Mesenchymal stem cell (in vitro differentiated cells and primary cell): ENCODE results near the gene ISCA1.

ENCODE experiments used
- DNase-seq: peaks from one replicate; pipeline ENCODE4 v3.0.0-alpha.2; 2013
- H2AFZ ChIP-seq: one replicate; pipeline ENCODE4 v1.6.1; 2013; ENCODE audit warnings: low read depth, mild to moderate bottlenecking, control low read depth, inconsistent platforms, low read length, moderate library complexity
- H2AK5ac ChIP-seq: 2 replicates; pipeline ENCODE4 v1.6.1; 2013; ENCODE audit warnings: low read length, moderate library complexity, mild to moderate bottlenecking, inconsistent platforms; ENCODE audit not compliant: severe bottlenecking
- H2BK120ac ChIP-seq: one replicate; pipeline ENCODE4 v1.6.1; 2013; ENCODE audit warnings: low read depth, mild to moderate bottlenecking, inconsistent platforms, low read length, moderate library complexity
- H2BK12ac ChIP-seq, 2 experiments: one replicate each; pipeline ENCODE4 v1.6.1; 2013; ENCODE audit warnings: inconsistent platforms in 2 of 2, low read length in 2 of 2, mild to moderate bottlenecking in 2 of 2, moderate library complexity in 2 of 2, control low read depth in 1 of 2
- H2BK15ac ChIP-seq: one replicate; pipeline ENCODE4 v1.6.1; 2013; ENCODE audit warnings: mild to moderate bottlenecking, low read depth, inconsistent platforms; ENCODE audit not compliant: poor library complexity, severe bottlenecking
- H2BK5ac ChIP-seq: 2 replicates; pipeline ENCODE4 v1.6.1; 2013; ENCODE audit warnings: low read depth, mild to moderate bottlenecking, low read length, control low read depth, inconsistent platforms; ENCODE audit not compliant: poor library complexity, severe bottlenecking
- H3K14ac ChIP-seq, 2 experiments: one replicate each; pipeline ENCODE4 v1.6.1; 2013; ENCODE audit warnings: inconsistent platforms in 2 of 2, low read length in 2 of 2, control low read depth in 1 of 2, mild to moderate bottlenecking in 1 of 2, moderate library complexity in 1 of 2
- H3K18ac ChIP-seq, 2 experiments: one replicate each; pipeline ENCODE4 v1.6.1; 2013; ENCODE audit warnings: inconsistent platforms in 2 of 2, low read length in 2 of 2, control low read depth in 1 of 2, low read depth in 1 of 2, mild to moderate bottlenecking in 1 of 2
- H3K23ac ChIP-seq, 2 experiments: one replicate each; pipeline ENCODE4 v1.6.1; 2013; ENCODE audit warnings: inconsistent platforms in 2 of 2, low read length in 2 of 2, mild to moderate bottlenecking in 2 of 2, moderate library complexity in 2 of 2, control low read depth in 1 of 2
- H3K27ac ChIP-seq: 2 replicates; pipeline ENCODE4 v1.5.1; 2013; ENCODE audit warnings: mild to moderate bottlenecking, moderate library complexity, low read length, control low read depth, inconsistent platforms; ENCODE audit not compliant: poor library complexity, severe bottlenecking
- H3K27me3 ChIP-seq, 2 experiments: 2 replicates each; pipeline versions ENCODE4 v1.6.1 to v1.7.0; 2013; ENCODE audit warnings: low read length in 2 of 2, mild to moderate bottlenecking in 2 of 2, moderate library complexity in 2 of 2, control low read depth in 1 of 2, inconsistent platforms in 1 of 2; ENCODE audit not compliant: control insufficient read depth in 1 of 2, insufficient read depth in 1 of 2
- H3K36me3 ChIP-seq, 2 experiments: 2 replicates each; pipeline versions ENCODE4 v1.6.1 to v1.7.0; 2013; ENCODE audit warnings: low read length in 2 of 2, control low read depth in 1 of 2, inconsistent platforms in 1 of 2, low read depth in 1 of 2, mild to moderate bottlenecking in 1 of 2; ENCODE audit not compliant: insufficient read depth in 2 of 2, control insufficient read depth in 1 of 2
- H3K4ac ChIP-seq, 2 experiments: one replicate each; pipeline ENCODE4 v1.6.1; 2013; ENCODE audit warnings: inconsistent platforms in 2 of 2, low read length in 2 of 2, mild to moderate bottlenecking in 2 of 2, moderate library complexity in 2 of 2, control low read depth in 1 of 2, low read depth in 1 of 2
- H3K4me1 ChIP-seq: 2 replicates; pipeline ENCODE4 v1.6.1; 2013; ENCODE audit warnings: low read depth, low read length, control low read depth; ENCODE audit not compliant: control insufficient read depth, insufficient read depth
- H3K4me2 ChIP-seq: 2 replicates; pipeline ENCODE4 v1.6.1; 2013; ENCODE audit warnings: low read length, mild to moderate bottlenecking, inconsistent platforms; ENCODE audit not compliant: poor library complexity, severe bottlenecking
- H3K4me3 ChIP-seq, 2 experiments: 2 replicates each; pipeline versions ENCODE4 v1.5.1 to v1.7.0; 2013; ENCODE audit warnings: low read length in 2 of 2, mild to moderate bottlenecking in 2 of 2, control low read depth in 1 of 2, low read depth in 1 of 2; ENCODE audit not compliant: insufficient read depth in 1 of 2
- H3K79me1 ChIP-seq: replicated peaks from 2 replicates; pipeline ENCODE4 v1.6.1; 2013; ENCODE audit warnings: mild to moderate bottlenecking, control low read depth, low read length, inconsistent platforms; ENCODE audit not compliant: poor library complexity, severe bottlenecking
- H3K9ac ChIP-seq: 2 replicates; pipeline ENCODE4 v1.7.0; 2013; ENCODE audit warnings: mild to moderate bottlenecking, low read length, moderate library complexity
- H3K9me3 ChIP-seq: 2 replicates; pipeline ENCODE4 v1.7.0; 2013; ENCODE audit warnings: mild to moderate bottlenecking, low read length; ENCODE audit not compliant: control insufficient read depth
- H4K8ac ChIP-seq: one replicate; pipeline ENCODE4 v1.6.1; 2013; ENCODE audit warnings: inconsistent platforms, mild to moderate bottlenecking, low read length, moderate library complexity
- H4K91ac ChIP-seq: one replicate; pipeline ENCODE4 v1.6.1; 2013; ENCODE audit warnings: mild to moderate bottlenecking, low read length, inconsistent platforms
- WGBS: methylation state at CpG from one replicate; pipeline ENCODE4 v1.1.7; 2013; ENCODE audit warnings: mixed read lengths; 5-methylcytosine and 5-hydroxymethylcytosine counted together

The ISCA1 gene

DNA sequence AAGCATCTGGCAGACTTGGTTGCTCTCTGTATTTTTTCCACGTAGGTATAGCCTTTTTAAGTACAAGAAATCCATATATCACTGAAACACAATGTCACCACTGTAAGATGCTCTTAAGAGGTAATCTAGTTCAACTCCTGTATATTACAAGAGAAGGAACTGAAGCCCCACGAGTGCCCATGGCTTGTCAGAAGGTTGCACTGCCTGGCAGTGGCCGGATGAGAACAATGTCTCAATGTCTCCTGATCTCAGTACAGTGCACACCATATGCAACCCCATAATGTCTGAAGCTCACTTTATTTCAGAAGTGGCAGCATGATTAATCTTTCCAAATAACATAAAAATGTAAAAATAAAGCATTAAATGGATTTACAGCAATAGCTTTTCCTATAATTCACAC lies 44.2 kb upstream of the ISCA1 start:
- H3K9me3 ChIP-seq: no peaks in the 10 kb centered on the region
- no peak overlapping the region for H3K18ac ChIP-seq
- H2AFZ ChIP-seq: no peak overlapping the region
- no peaks in the 10 kb centered on the region for H3K27me3 ChIP-seq
- no peak overlapping the region for H3K9ac ChIP-seq
- peaks cover 1% of the 10 kb centered on the region for H3K4me1 ChIP-seq
- H3K4me2 ChIP-seq: no peak overlapping the region
- H3K36me3 ChIP-seq: peaks cover 13 to 96% of the 10 kb centered on the region in 2 experiments
- H2BK120ac ChIP-seq: no peak overlapping the region
- H3K27ac ChIP-seq: no peak overlapping the region
- H3K79me1 ChIP-seq: peaks cover 19% of the 10 kb centered on the region
- no peak for DNase-seq
- H3K14ac ChIP-seq: no peak overlapping the region
- no peak overlapping the region for H2BK15ac ChIP-seq
- H2BK5ac ChIP-seq: no peak overlapping the region
- H3K4ac ChIP-seq: no peak overlapping the region
- H2AK5ac ChIP-seq: no peak overlapping the region
- H4K8ac ChIP-seq: no peak overlapping the region
- no peak overlapping the region for H4K91ac ChIP-seq
- no peak overlapping the region for H2BK12ac ChIP-seq
- no peak overlapping the region for H3K23ac ChIP-seq
- 90% methylated on average over 3 of the region's 3 CpGs for WGBS
- no peak overlapping the region for H3K4me3 ChIP-seq

GRCh38 chr9:86324901-86325300 lies 42.6 kb upstream of the ISCA1 start:
- Histone ChIP-seq H2AFZ (no peak overlapping the region), H3K79me1 (peaks cover 17% of the 10 kb centered on the region), H3K27ac (no peak overlapping the region), H3K36me3 (peaks cover 18 to 94% of the 10 kb centered on the region in 2 experiments), H2BK5ac (no peak overlapping the region), H3K18ac (no peak overlapping the region), H3K9me3 (no peaks in the 10 kb centered on the region), H3K9ac (peak overlapping the region; percentile 30), H3K4me1 (no peaks in the 10 kb centered on the region), H3K27me3 (no peaks in the 10 kb centered on the region), H3K4me2 (no peak overlapping the region), H2BK120ac (no peak overlapping the region), H3K4me3 (no peak overlapping the region), H3K23ac (no peak overlapping the region), H3K4ac (no peak overlapping the region), H2BK15ac (no peak overlapping the region), H2BK12ac (no peak overlapping the region), H4K91ac (no peak overlapping the region), H2AK5ac (no peak overlapping the region), H4K8ac (no peak overlapping the region), H3K14ac (no peak overlapping the region)
- peak; percentile 30 for DNase-seq
- WGBS: no CpG with 5 or more reads among the region's 1 CpG

DNA sequence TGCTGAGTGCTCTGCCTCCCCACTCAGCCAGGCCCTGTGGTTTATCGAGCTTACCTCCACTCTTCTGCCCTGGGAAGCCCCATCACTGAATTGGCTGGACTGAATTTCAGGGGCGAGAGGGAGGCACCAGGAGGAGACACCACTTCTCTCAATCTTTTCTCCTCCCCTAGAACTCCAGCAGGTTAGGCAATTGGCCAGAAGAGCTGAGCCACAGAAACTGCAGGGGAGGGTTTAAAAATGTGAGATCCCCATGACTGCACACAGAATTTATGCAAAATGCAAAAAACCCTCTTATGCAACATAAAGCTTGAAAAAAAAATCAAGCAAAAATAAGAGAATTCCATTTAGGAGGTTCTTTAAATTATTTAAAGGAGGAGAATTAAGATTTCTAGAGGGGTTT lies 42.0 kb upstream of the ISCA1 start:
- H2BK12ac ChIP-seq: no peak overlapping the region
- no peak overlapping the region for H2AK5ac ChIP-seq
- H3K27me3 ChIP-seq: no peaks in the 10 kb centered on the region
- no peak for DNase-seq
- peaks cover 17% of the 10 kb centered on the region for H3K79me1 ChIP-seq
- no peaks in the 10 kb centered on the region for H3K4me1 ChIP-seq
- no peak overlapping the region for H4K91ac ChIP-seq
- no peak overlapping the region for H2BK5ac ChIP-seq
- H2BK15ac ChIP-seq: no peak overlapping the region
- H3K4me3 ChIP-seq: no peak overlapping the region
- 95% methylated on average over 2 of the region's 2 CpGs for WGBS
- no peaks in the 10 kb centered on the region for H3K9me3 ChIP-seq
- no peak overlapping the region for H3K27ac ChIP-seq
- H3K4ac ChIP-seq: no peak overlapping the region
- no peak overlapping the region for H3K14ac ChIP-seq
- no peak overlapping the region for H2AFZ ChIP-seq
- no peak overlapping the region for H3K18ac ChIP-seq
- H2BK120ac ChIP-seq: no peak overlapping the region
- H4K8ac ChIP-seq: no peak overlapping the region
- H3K36me3 ChIP-seq: peaks cover 18 to 94% of the 10 kb centered on the region in 2 experiments
- peak overlapping the region; percentile 30 for H3K9ac ChIP-seq
- no peak overlapping the region for H3K23ac ChIP-seq
- H3K4me2 ChIP-seq: no peak overlapping the region

DNA sequence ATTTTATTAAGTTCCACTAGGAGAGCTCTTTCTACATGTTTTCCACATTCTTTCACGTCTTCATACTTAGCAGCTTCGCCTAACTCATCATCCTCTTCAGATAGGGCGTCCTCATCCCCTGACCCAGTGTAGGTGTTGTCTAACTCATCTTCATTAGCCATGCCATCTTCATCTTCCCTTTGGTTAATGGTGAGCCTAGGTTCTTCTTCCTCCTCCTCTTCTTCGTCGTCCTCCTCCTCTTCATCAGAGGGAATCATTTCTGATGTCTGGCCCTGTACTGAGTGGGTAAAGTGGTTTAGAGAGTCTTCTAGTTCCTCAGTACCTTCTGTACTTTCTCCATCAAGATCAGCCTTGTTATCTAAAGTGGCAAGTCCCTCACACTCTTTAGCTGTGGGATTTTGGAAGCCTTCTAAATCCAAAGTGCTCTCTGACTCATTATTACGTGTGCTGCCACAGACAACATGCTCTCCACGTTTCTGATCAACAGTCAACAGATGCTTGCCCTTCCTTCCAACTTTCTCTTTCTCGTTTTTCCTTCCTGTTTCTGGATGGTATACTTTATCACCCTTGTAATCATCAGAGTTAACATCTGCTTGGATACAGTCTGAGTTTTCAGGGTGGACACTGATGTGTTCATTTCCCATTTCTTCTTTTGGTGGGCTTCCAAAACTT lies 40.8 kb upstream of the ISCA1 start:
- H3K36me3 ChIP-seq: peaks cover 18 to 96% of the 10 kb centered on the region in 2 experiments
- no peak overlapping the region for H2BK12ac ChIP-seq
- no peak overlapping the region for H3K14ac ChIP-seq
- no peak overlapping the region for H2BK120ac ChIP-seq
- H3K4me2 ChIP-seq: no peak overlapping the region
- no peak overlapping the region for H3K18ac ChIP-seq
- H3K27ac ChIP-seq: no peak overlapping the region
- no peaks in the 10 kb centered on the region for H3K9me3 ChIP-seq
- H2BK15ac ChIP-seq: no peak overlapping the region
- peak; percentile 59 for DNase-seq
- no peaks in the 10 kb centered on the region for H3K27me3 ChIP-seq
- peak overlapping the region; percentile 30 for H3K9ac ChIP-seq
- H3K4me1 ChIP-seq: no peaks in the 10 kb centered on the region
- H3K4ac ChIP-seq: no peak overlapping the region
- H3K79me1 ChIP-seq: peaks cover 19% of the 10 kb centered on the region
- H3K23ac ChIP-seq: no peak overlapping the region
- no peak overlapping the region for H2BK5ac ChIP-seq
- no peak overlapping the region for H2AK5ac ChIP-seq
- WGBS: 73% methylated on average over 6 of the region's 8 CpGs
- no peak overlapping the region for H4K91ac ChIP-seq
- no peak overlapping the region for H4K8ac ChIP-seq
- peak overlapping the region in 1 of 2 experiments; percentile 4 for H3K4me3 ChIP-seq
- H2AFZ ChIP-seq: no peak overlapping the region
